DND-41 (cell line): ENCODE results near the gene MYO16.

ENCODE experiments used
- ATAC-seq: fragments of 200-7000 bp; cut with Tn5 transposase; 3 replicates; pipeline ENCODE4 v1.9.1; 2021; ENCODE audit warnings: low read depth; ENCODE audit not compliant: insufficient read depth
- DNase-seq: peaks from one replicate; pipeline ENCODE4 v3.0.0-alpha.2; 2020
- H2AFZ ChIP-seq: 2 replicates; pipeline ENCODE4 v1.6.0; 2012; ENCODE audit warnings: low read depth, low read length
- H3K27ac ChIP-seq: 2 replicates; pipeline ENCODE4 v1.5.1; 2012; ENCODE audit warnings: low read length, inconsistent platforms
- H3K27me3 ChIP-seq: fragments of 200-600 bp; sonication (generic); 2 replicates; pipeline ENCODE4 v1.6.0; 2012; ENCODE audit warnings: low read length, mild to moderate bottlenecking, inconsistent platforms; ENCODE audit not compliant: insufficient read depth, poor library complexity
- H3K36me3 ChIP-seq: 2 replicates; pipeline ENCODE4 v1.5.1; 2012; ENCODE audit warnings: low read length, inconsistent platforms; ENCODE audit not compliant: insufficient read depth
- H3K4me1 ChIP-seq: 2 replicates; pipeline ENCODE4 v1.5.1; 2012; ENCODE audit warnings: mild to moderate bottlenecking, low read length; ENCODE audit not compliant: insufficient read depth
- H3K4me2 ChIP-seq: 2 replicates; pipeline ENCODE4 v1.6.0; 2012; ENCODE audit warnings: mild to moderate bottlenecking, moderate library complexity, low read length, inconsistent platforms; ENCODE audit not compliant: insufficient read depth
- H3K4me3 ChIP-seq, 2 experiments: fragments of 200-600 bp in 1 of 2; shearing (Covaris generic) in 1 of 2; 2 replicates each; pipeline ENCODE4 v1.5.1; 2012 to 2016; ENCODE audit warnings: inconsistent platforms in 2 of 2, low read length in 2 of 2, mild to moderate bottlenecking in 2 of 2, low read depth in 1 of 2, moderate library complexity in 1 of 2
- H3K79me2 ChIP-seq: 2 replicates; pipeline ENCODE4 v1.6.0; 2012; ENCODE audit warnings: low read length, inconsistent platforms; ENCODE audit not compliant: insufficient read depth
- H3K9ac ChIP-seq: 2 replicates; pipeline ENCODE4 v1.6.0; 2012; ENCODE audit warnings: low read depth, mild to moderate bottlenecking, inconsistent platforms, low read length, moderate library complexity
- H3K9me3 ChIP-seq: 2 replicates; pipeline ENCODE4 v1.5.1; 2012; ENCODE audit warnings: low read length, moderate library complexity, mild to moderate bottlenecking, inconsistent platforms; ENCODE audit not compliant: insufficient read depth, severe bottlenecking
- H4K20me1 ChIP-seq: 2 replicates; pipeline ENCODE4 v1.6.0; 2012; ENCODE audit warnings: low read length; ENCODE audit not compliant: insufficient read depth
- CTCF ChIP-seq: IDR thresholded peaks from 2 replicates; pipeline ENCODE4 v1.5.1; 2012; ENCODE audit warnings: borderline replicate concordance, low read length, moderate library complexity, mild to moderate bottlenecking; ENCODE audit not compliant: poor library complexity, severe bottlenecking; ENCODE audit errors: extremely low read depth
- EZH2 ChIP-seq: IDR thresholded peaks from 3 replicates; pipeline ENCODE4 v1.6.1; 2012; ENCODE audit warnings: borderline replicate concordance, low read depth, mild to moderate bottlenecking, moderate library complexity, low read length, inconsistent platforms; ENCODE audit not compliant: severe bottlenecking

Gene MYO16

DNA sequence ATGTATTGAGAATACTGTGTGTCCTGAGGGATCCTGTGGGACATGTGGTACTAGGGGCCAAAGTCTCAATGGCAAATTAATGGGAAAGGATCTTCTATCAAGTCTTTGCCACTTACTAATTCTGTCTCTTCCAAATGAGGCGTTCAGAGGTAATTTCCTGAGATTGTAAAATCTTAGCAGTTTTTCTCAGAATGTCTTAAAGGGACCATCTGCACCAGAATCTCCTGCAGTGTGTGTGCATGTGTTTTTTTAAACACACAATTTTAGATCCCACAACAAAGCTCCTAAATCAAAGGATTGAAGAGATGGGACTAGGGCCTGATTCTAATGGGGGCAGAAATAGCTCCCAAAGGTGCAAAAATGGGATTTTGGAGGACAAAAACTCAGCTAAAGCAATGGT lies 78.2 kb downstream of the MYO16 start:
- Histone ChIP-seq H3K4me1 (no peaks in the 10 kb centered on the region), H4K20me1 (no peaks in the 10 kb centered on the region), H3K79me2 (no peaks in the 10 kb centered on the region), H3K4me3 (no peak overlapping the region), H3K36me3 (no peaks in the 10 kb centered on the region), H2AFZ (no peak overlapping the region), H3K9me3 (no peaks in the 10 kb centered on the region), H3K9ac (no peak overlapping the region), H3K4me2 (no peak overlapping the region), H3K27me3 (peaks cover 3% of the 10 kb centered on the region), H3K27ac (no peak overlapping the region)
- ATAC-seq (no peak), DNase-seq (no peak)
- TF ChIP-seq CTCF (no peak), EZH2 (no peak)

- Histone ChIP-seq H3K79me2 (no peaks in the 10 kb centered on the region), H3K4me3 (no peak overlapping the region), H3K27ac (no peak overlapping the region), H3K4me1 (no peaks in the 10 kb centered on the region), H3K27me3 (peaks cover 3% of the 10 kb centered on the region), H2AFZ (no peak overlapping the region), H3K4me2 (no peak overlapping the region), H3K9me3 (no peaks in the 10 kb centered on the region), H3K9ac (no peak overlapping the region), H4K20me1 (no peaks in the 10 kb centered on the region), H3K36me3 (no peaks in the 10 kb centered on the region)
- TF ChIP-seq EZH2: no peak
- no peak for TF ChIP-seq CTCF
- DNase-seq: no peak
- ATAC-seq: no peak
These were observed 79.5 kb downstream of the MYO16 start for GRCh38 chr13:108708921-108709320.

DNA sequence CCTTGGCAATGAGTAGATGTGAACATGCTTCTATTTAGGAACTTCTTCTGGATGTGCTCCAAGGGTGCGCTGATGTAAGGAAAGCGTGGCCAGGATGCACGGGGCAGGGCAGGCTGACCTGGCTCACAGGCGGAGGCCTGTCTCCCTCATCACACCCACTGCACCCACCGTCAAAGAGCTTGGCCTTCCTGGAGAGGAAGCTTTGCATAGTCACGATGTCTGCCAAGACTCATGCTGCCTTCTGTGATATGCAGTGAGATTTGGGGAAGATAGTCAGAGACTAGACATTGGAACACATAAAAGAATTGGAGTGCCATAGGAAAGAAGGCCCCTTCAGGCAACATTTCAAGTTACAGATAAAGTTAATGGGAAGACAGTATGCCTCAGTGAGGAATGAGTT lies 82.0 kb downstream of the MYO16 start:
- ATAC-seq: no peak
- Histone ChIP-seq H3K9ac (no peak overlapping the region), H3K27me3 (peaks cover 3% of the 10 kb centered on the region), H4K20me1 (no peaks in the 10 kb centered on the region), H3K4me3 (no peak overlapping the region), H2AFZ (no peak overlapping the region), H3K36me3 (no peaks in the 10 kb centered on the region), H3K79me2 (no peaks in the 10 kb centered on the region), H3K4me2 (no peak overlapping the region), H3K9me3 (no peaks in the 10 kb centered on the region), H3K27ac (no peak overlapping the region), H3K4me1 (no peaks in the 10 kb centered on the region)
- DNase-seq: no peak
- no peak for TF ChIP-seq CTCF
- TF ChIP-seq EZH2: no peak

- no peaks in the 10 kb centered on the region for H3K9me3 ChIP-seq
- H3K4me2 ChIP-seq: no peak overlapping the region
- no peak overlapping the region for H3K9ac ChIP-seq
- H3K27ac ChIP-seq: no peak overlapping the region
- ATAC-seq (no peak), DNase-seq (no peak)
- no peaks in the 10 kb centered on the region for H3K4me1 ChIP-seq
- H2AFZ ChIP-seq: no peak overlapping the region
- no peak overlapping the region for H3K4me3 ChIP-seq
- TF ChIP-seq CTCF (no peak), EZH2 (no peak)
- peaks cover 7% of the 10 kb centered on the region for H3K27me3 ChIP-seq
- H4K20me1 ChIP-seq: no peaks in the 10 kb centered on the region
- H3K36me3 ChIP-seq: no peaks in the 10 kb centered on the region
- H3K79me2 ChIP-seq: no peaks in the 10 kb centered on the region
These were observed 96.1 kb downstream of the MYO16 start for GRCh38 chr13:108725471-108725870.
